RKO (cell line): ENCODE data around the gene HID1.
"Not testable (repeated sequence)": the region's sequence is repeated elsewhere in the genome, so short reads cannot be mapped to it uniquely, and the experiment has no call there.

Source experiments
- DNase-seq: peaks from one replicate; pipeline ENCODE4 v3.0.0-alpha.2; 2016; ENCODE audit warnings: low spot score

The HID1 gene, protein sequence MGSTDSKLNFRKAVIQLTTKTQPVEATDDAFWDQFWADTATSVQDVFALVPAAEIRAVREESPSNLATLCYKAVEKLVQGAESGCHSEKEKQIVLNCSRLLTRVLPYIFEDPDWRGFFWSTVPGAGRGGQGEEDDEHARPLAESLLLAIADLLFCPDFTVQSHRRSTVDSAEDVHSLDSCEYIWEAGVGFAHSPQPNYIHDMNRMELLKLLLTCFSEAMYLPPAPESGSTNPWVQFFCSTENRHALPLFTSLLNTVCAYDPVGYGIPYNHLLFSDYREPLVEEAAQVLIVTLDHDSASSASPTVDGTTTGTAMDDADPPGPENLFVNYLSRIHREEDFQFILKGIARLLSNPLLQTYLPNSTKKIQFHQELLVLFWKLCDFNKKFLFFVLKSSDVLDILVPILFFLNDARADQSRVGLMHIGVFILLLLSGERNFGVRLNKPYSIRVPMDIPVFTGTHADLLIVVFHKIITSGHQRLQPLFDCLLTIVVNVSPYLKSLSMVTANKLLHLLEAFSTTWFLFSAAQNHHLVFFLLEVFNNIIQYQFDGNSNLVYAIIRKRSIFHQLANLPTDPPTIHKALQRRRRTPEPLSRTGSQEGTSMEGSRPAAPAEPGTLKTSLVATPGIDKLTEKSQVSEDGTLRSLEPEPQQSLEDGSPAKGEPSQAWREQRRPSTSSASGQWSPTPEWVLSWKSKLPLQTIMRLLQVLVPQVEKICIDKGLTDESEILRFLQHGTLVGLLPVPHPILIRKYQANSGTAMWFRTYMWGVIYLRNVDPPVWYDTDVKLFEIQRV

GRCh38 chr17:74972107-74972972 lies at the start of gene HID1:
HID1 (minus strand) TSS chr17:74972759; CDS start chr17:74972656, 103 bp downstream.
- peak; percentile 58 for DNase-seq

DNA sequence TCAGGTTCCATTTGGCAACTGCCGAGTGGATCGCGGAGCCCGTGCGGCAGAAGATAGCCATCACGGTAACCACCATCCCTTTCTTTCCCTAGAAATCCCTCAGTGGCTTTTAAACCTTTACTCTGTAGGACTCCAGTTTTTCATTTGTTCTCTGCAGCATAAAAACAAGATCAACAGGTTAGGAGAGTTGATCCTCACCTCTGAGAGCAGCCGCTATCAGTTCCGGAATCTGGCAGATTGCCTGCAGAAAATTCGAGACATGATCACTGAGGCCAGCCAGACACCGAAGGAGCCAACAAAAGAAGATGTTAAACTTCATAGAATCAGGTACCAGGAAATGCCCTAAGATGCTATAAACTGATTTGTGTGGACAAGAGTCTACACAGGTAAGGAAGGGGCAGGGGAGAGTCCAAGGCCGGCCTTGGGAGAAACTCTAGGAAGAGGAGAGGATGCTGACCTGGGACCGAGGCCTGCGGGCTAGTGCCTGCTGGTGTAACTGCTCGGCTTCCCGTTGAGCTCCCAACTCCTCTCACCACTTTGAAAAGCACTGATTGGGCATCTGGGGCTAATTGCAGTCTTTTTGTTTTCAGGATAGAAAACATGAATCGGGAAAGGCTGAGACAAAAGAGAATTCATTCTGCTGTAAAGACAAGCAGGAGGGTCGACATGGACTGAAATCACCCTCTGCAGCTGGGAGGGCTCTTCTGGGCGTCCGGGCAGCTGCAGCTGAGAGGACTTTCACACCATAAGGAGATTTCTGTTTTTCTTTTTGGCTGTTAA lies 48.0 kb upstream of the HID1 start:
- DNase-seq = no peak

DNA sequence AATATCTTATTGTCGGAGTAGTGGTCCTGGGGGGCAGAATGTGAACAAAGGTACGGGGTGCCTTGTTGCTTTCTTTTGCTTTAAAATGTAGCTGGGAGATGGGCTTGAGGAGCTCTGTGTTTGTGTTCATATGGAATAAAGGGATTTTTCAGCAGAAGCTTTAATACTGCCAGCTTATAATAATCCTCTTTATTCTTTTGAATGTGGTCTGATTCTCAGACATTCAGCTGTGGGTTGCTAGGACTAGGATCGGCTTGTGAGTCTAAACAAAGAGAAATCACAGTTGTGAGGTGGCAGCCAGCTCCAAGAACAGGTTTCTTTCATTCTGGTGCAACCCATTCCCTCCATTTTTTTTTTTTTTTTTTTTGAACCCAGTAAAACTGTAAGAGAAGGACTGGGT lies 47.2 kb upstream of the HID1 start:
- no peak for DNase-seq

- no peak for DNase-seq
Measured at GRCh38 chr17:75019146-75019545, 46.6 kb upstream of the HID1 start.

- peak; percentile 29 for DNase-seq
Measured at GRCh38 chr17:75013092-75013559, 40.6 kb upstream of the HID1 start.

DNA sequence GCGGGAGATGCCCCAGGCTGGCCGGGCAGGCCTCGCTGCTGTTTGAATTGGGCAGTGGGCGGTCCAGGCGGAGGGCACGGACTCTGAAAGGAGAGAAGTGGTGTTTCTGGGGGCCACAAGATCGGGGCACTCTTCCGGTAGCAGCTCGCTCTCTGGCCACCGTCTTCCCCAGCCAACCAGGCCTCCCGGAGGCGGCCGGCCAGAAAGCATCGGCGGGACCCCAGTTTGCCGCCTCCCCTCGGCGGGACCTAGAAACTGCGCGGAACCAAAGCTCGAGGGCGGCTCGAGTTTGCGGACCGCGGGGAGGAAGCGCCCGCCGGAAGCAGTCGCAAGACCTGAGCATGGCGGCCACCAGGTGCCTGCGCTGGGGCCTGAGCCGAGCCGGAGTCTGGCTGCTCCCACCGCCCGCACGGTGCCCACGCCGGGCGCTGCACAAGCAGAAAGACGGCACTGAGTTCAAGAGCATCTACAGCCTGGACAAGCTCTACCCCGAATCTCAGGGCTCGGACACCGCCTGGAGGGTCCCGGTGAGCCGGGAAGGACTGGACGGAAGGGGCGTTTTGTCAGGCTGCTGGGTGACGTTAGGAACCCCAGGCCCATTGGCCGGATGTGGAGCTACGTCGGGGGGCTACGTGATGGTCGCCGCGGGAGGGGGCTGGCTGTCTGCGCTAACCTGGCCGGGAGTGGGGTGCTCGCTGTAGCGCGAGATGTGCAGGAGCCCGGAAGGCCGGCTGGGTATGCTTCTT lies 40.0 kb upstream of the HID1 start, which contains the start of gene MRPL58:
Gene MRPL58, plus strand, starts transcription at position 325 of the 746 bp plus-strand sequence. Its CDS starts 17 bp downstream, at position 342.
- DNase-seq = peak; percentile 87

DNA sequence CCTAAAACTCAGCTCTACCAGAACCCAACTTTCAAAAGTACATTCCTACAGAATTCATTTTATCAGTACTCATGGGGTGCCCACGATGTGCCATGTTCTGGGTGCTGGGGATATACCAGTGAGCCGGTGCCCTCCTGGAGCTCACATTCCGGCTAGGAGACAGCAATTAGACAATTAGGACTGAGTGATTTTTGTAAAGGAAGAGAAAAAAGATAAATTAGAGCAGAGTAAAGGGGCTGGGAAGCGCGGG lies 39.5 kb upstream of the HID1 start:
- no peak for DNase-seq

DNA sequence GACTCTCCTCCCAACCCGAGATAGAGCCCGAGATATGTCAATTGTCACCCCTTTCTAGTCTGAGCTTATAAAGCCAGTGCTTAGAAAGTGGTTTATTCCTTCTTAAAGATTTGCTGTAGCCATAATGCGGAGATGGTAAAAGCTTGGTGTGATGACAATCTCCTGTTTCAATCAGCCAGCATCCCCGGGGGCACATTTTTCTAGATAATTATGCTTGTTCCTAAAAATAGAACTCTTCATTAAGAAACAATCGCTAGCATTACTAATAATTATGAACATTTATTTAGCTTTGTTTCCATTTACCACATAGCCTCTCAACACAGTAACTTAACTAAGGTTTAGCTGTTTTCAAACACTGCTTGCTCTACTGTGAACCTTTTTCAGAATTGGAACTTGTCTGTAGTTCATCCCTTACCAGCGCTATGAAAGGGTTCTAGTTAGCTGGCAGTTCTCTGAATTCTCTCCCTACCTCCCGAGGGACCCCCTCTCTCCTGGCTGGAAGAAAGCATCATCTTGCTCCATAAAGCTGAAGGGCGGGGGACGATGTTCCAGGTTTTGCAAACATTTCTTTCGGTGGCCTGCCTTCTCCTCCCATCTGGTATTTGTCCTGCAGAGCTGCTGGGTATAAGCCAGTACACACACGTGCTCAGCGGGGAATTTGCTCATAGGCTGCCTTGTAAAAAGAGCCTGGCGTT lies 39.0 kb upstream of the HID1 start:
- peak; percentile 11 for DNase-seq

- peak; percentile 43 for DNase-seq
Measured at GRCh38 chr17:75010683-75011400, 38.3 kb upstream of the HID1 start.

- no peak for DNase-seq
Measured at GRCh38 chr17:75009139-75009724, 36.7 kb upstream of the HID1 start.

- DNase-seq = no peak
Measured at GRCh38 chr17:75008373-75008772, 35.8 kb upstream of the HID1 start.

- DNase-seq = no peak
Measured at GRCh38 chr17:75006653-75007052, 34.1 kb upstream of the HID1 start.

GRCh38 chr17:75006084-75006483 lies 33.5 kb upstream of the HID1 start:
- DNase-seq = not testable (repeated sequence)

DNA sequence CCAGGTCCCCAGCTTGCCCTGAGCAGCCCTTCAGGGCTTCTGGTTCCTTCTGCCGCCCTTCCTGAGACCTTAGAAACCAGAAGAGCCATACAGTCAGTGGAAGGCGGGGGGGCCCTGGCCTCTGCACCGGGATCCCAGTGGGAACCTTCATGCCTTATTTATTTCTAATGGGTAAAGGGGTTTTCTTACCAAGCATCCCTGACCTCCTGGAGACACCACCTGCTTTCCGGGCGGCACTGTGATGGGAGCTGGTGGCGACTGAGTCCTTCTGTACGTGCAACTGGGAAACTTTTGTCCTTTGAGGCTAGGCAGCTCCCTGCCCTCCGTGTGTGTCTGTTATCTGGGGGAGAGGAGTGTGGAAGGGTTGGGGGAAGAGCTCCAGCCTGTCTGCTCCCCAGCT lies 32.7 kb upstream of the HID1 start:
- no peak for DNase-seq

- no peak for DNase-seq
Measured at GRCh38 chr17:75004371-75004770, 31.8 kb upstream of the HID1 start.

GRCh38 chr17:75003957-75004355 lies 31.4 kb upstream of the HID1 start:
- no peak for DNase-seq

DNA sequence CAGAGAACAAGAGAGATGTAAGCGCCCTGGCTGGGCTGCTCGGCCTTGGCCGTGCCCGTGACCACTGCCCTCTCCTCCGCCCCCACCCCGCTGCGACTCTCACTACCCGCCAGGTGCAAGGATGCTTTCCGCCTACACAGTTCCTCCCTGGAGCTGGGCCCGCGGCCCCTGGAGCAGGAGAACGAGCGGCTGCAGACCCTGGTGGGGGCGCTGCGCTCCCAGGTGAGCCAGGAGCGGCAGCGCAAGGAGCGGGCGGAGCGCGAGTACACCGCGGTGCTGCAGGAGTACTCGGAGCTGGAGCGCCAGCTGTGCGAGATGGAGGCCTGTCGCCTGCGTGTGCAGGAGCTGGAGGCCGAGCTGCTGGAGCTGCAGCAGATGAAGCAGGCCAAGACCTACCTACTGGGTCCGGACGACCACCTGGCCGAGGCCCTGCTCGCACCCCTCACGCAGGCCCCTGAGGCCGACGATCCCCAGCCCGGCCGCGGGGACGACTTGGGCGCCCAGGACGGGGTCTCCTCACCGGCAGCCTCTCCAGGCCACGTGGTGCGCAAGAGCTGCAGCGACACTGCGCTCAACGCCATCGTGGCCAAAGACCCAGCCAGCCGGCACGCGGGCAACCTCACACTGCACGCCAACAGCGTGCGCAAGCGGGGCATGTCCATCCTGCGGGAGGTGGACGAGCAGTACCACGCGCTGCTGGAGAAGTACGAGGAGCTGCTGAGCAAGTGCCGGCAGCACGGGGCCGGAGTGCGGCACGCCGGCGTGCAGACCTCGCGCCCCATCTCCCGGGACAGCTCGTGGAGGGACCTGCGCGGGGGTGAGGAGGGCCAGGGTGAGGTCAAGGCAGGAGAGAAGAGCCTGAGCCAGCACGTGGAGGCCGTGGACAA lies 30.8 kb upstream of the HID1 start:
- DNase-seq = no peak
